Measurements from ENCODE around the gene CDH12. TPM values are rescaled to one million over a fixed set of nuclear protein-coding genes. Genes with fewer than 3 reads are reported as not detected.

Gene CDH12
- total RNA-seq, 2 experiments from 2014 or later, result not detected

- CTCF ChIA-PET, result no interaction called here
- Mint-ChIP-seq H3K4me1 (no peaks in the 10 kb centered on the region), H3K27me3 (no peaks in the 10 kb centered on the region), H3K36me3 (ENCODE audit: low read depth) (no peaks in the 10 kb centered on the region), H3K4me3 (no peak overlapping the region), H3K27ac (no peak overlapping the region), H3K9me3 (peaks cover 4% of the 10 kb centered on the region)
- no peak for DNase-seq
- POLR2A ChIA-PET, result no interaction called here
Observed at GRCh38 chr5:22504411-22504810, 348.7 kb downstream of the CDH12 start.

- H3K27me3 Mint-ChIP-seq, result no peaks in the 10 kb centered on the region
- POLR2A ChIA-PET, result no interaction called here
- CTCF ChIA-PET, result no interaction called here
Observed at GRCh38 chr5:22500556-22500955, 352.6 kb downstream of the CDH12 start.

GRCh38 chr5:22496666-22497065 is 356.5 kb downstream of the CDH12 start:
- Mint-ChIP-seq H3K27me3 (no peaks in the 10 kb centered on the region), H3K4me1 (no peaks in the 10 kb centered on the region), H3K4me3 (no peak overlapping the region), H3K27ac (no peak overlapping the region), H3K9me3 (peaks cover 13% of the 10 kb centered on the region), H3K36me3 (ENCODE audit: low read depth) (no peaks in the 10 kb centered on the region)
- DNase-seq, result no peak
- POLR2A ChIA-PET, result no interaction called here
- CTCF ChIA-PET, result no interaction called here

More at GRCh38 chr5:22500556-22500955, 352.6 kb downstream of the CDH12 start:
- no peak overlapping the region for H3K4me3 Mint-ChIP-seq
- no peaks in the 10 kb centered on the region for H3K4me1 Mint-ChIP-seq
- H3K27ac Mint-ChIP-seq, result no peak overlapping the region
- H3K36me3 Mint-ChIP-seq (ENCODE audit: low read depth), result no peaks in the 10 kb centered on the region
- DNase-seq, result no peak
- H3K9me3 Mint-ChIP-seq, result peaks cover 4% of the 10 kb centered on the region

- POLR2A ChIA-PET, result no interaction called here
- DNase-seq, result no peak
- no peak overlapping the region for H3K27ac Mint-ChIP-seq
Observed at GRCh38 chr5:22495016-22495720, 358.0 kb downstream of the CDH12 start.

GRCh38 chr5:22488427-22488826 is 364.7 kb downstream of the CDH12 start:
- Mint-ChIP-seq H3K4me3 (no peak overlapping the region), H3K9me3 (peaks cover 8% of the 10 kb centered on the region), H3K4me1 (no peaks in the 10 kb centered on the region), H3K27me3 (no peaks in the 10 kb centered on the region), H3K27ac (no peak overlapping the region), H3K36me3 (ENCODE audit: low read depth) (no peaks in the 10 kb centered on the region)
- CTCF ChIA-PET, result no interaction called here
- no peak for DNase-seq
- POLR2A ChIA-PET, result no interaction called here

More at GRCh38 chr5:22495016-22495720, 358.0 kb downstream of the CDH12 start:
- Mint-ChIP-seq H3K9me3 (peaks cover 13% of the 10 kb centered on the region), H3K4me1 (no peaks in the 10 kb centered on the region), H3K36me3 (ENCODE audit: low read depth) (no peaks in the 10 kb centered on the region), H3K4me3 (no peak overlapping the region), H3K27me3 (no peaks in the 10 kb centered on the region)
- CTCF ChIA-PET, result no interaction called here

- DNase-seq, result no peak
- Mint-ChIP-seq H3K4me1 (no peaks in the 10 kb centered on the region), H3K36me3 (ENCODE audit: low read depth) (no peaks in the 10 kb centered on the region), H3K9me3 (peaks cover 9% of the 10 kb centered on the region), H3K4me3 (no peak overlapping the region), H3K27me3 (no peaks in the 10 kb centered on the region), H3K27ac (no peak overlapping the region)
- CTCF ChIA-PET, result interaction anchor here (0.6 kb wide), 1 partner anchor 8 kb away, joined by 4 read pairs; no protein-coding TSS in a partner anchor
- POLR2A ChIA-PET, result no interaction called here
Observed at GRCh38 chr5:22480305-22480704, 372.8 kb downstream of the CDH12 start.

- Mint-ChIP-seq H3K4me3 (no peak overlapping the region), H3K27ac (no peak overlapping the region), H3K9me3 (peaks cover 9% of the 10 kb centered on the region), H3K4me1 (no peaks in the 10 kb centered on the region), H3K36me3 (ENCODE audit: low read depth) (no peaks in the 10 kb centered on the region), H3K27me3 (no peaks in the 10 kb centered on the region)
- POLR2A ChIA-PET, result no interaction called here
- no peak for DNase-seq
- CTCF ChIA-PET, result no interaction called here
Observed at GRCh38 chr5:22473886-22474285, 379.3 kb downstream of the CDH12 start.

GRCh38 chr5:22471154-22471553 is 382.0 kb downstream of the CDH12 start:
- POLR2A ChIA-PET, result no interaction called here
- no peaks in the 10 kb centered on the region for H3K4me1 Mint-ChIP-seq

GRCh38 chr5:22470408-22470807 is 382.7 kb downstream of the CDH12 start:
- DNase-seq, result no peak
- Mint-ChIP-seq H3K36me3 (ENCODE audit: low read depth) (no peaks in the 10 kb centered on the region), H3K27ac (no peak overlapping the region), H3K27me3 (no peaks in the 10 kb centered on the region), H3K4me3 (no peak overlapping the region), H3K4me1 (no peaks in the 10 kb centered on the region), H3K9me3 (peaks cover 6% of the 10 kb centered on the region)
- POLR2A ChIA-PET, result no interaction called here
- CTCF ChIA-PET, result no interaction called here

More at GRCh38 chr5:22471154-22471553, 382.0 kb downstream of the CDH12 start:
- CTCF ChIA-PET, result no interaction called here
- Mint-ChIP-seq H3K27ac (no peak overlapping the region), H3K27me3 (no peaks in the 10 kb centered on the region), H3K4me3 (no peak overlapping the region), H3K36me3 (ENCODE audit: low read depth) (no peaks in the 10 kb centered on the region), H3K9me3 (peaks cover 6% of the 10 kb centered on the region)
- no peak for DNase-seq

- Mint-ChIP-seq H3K36me3 (ENCODE audit: low read depth) (no peaks in the 10 kb centered on the region), H3K27me3 (no peaks in the 10 kb centered on the region), H3K4me3 (no peak overlapping the region), H3K27ac (no peak overlapping the region), H3K9me3 (peaks cover 2% of the 10 kb centered on the region), H3K4me1 (no peaks in the 10 kb centered on the region)
- no peak for DNase-seq
- ChIA-PET POLR2A (no interaction called here), CTCF (no interaction called here)
Observed at GRCh38 chr5:22465616-22466015, 387.5 kb downstream of the CDH12 start.

GRCh38 chr5:22465177-22465576 is 388.0 kb downstream of the CDH12 start:
- H3K27ac Mint-ChIP-seq, result no peak overlapping the region
- CTCF ChIA-PET, result no interaction called here
- H3K4me3 Mint-ChIP-seq, result no peak overlapping the region
- no peaks in the 10 kb centered on the region for H3K36me3 Mint-ChIP-seq (ENCODE audit: low read depth)
- no peaks in the 10 kb centered on the region for H3K27me3 Mint-ChIP-seq
- no peaks in the 10 kb centered on the region for H3K4me1 Mint-ChIP-seq
- H3K9me3 Mint-ChIP-seq, result peaks cover 2% of the 10 kb centered on the region
- no peak for DNase-seq
- POLR2A ChIA-PET, result no interaction called here

GRCh38 chr5:22460189-22460588 is 393.0 kb downstream of the CDH12 start:
- no peaks in the 10 kb centered on the region for H3K36me3 Mint-ChIP-seq (ENCODE audit: low read depth)
- ChIA-PET POLR2A (no interaction called here), CTCF (no interaction called here)
- no peak for DNase-seq
- no peaks in the 10 kb centered on the region for H3K27me3 Mint-ChIP-seq
- no peaks in the 10 kb centered on the region for H3K4me1 Mint-ChIP-seq
- H3K27ac Mint-ChIP-seq, result no peak overlapping the region
- no peak overlapping the region for H3K4me3 Mint-ChIP-seq
- peaks cover 3% of the 10 kb centered on the region for H3K9me3 Mint-ChIP-seq

- Mint-ChIP-seq H3K4me3 (no peak overlapping the region), H3K27ac (no peak overlapping the region), H3K4me1 (no peaks in the 10 kb centered on the region), H3K9me3 (peaks cover 4% of the 10 kb centered on the region), H3K36me3 (ENCODE audit: low read depth) (no peaks in the 10 kb centered on the region), H3K27me3 (no peaks in the 10 kb centered on the region)
- DNase-seq, result no peak
- POLR2A ChIA-PET, result no interaction called here
- CTCF ChIA-PET, result no interaction called here
Observed at GRCh38 chr5:22432905-22433304, 420.2 kb downstream of the CDH12 start.

- H3K4me1 Mint-ChIP-seq, result no peaks in the 10 kb centered on the region
- POLR2A ChIA-PET, result no interaction called here
- no peak for DNase-seq
- H3K36me3 Mint-ChIP-seq (ENCODE audit: low read depth), result no peaks in the 10 kb centered on the region
- no peak overlapping the region for H3K27ac Mint-ChIP-seq
- H3K27me3 Mint-ChIP-seq, result no peaks in the 10 kb centered on the region
- CTCF ChIA-PET, result no interaction called here
- H3K4me3 Mint-ChIP-seq, result no peak overlapping the region
- H3K9me3 Mint-ChIP-seq, result peaks cover 4% of the 10 kb centered on the region
Observed at GRCh38 chr5:22431840-22432239, 421.3 kb downstream of the CDH12 start.

Data from activated CD4-positive, alpha-beta T cell treated with anti-CD3 and anti-CD28 coated beads, Interleukin-2, amount 10 ng/mL, durations not matched to agents 7 days and 5 days (primary cell).